ENCODE data around the gene PTX4.
"Not testable (repeated sequence)": the region's sequence is repeated elsewhere in the genome, so short reads cannot be mapped to it uniquely, and the experiment has no call there.

Gene PTX4

GRCh38 chr16:1439699-1440074 is 49.1 kb downstream of the PTX4 start:
- not testable (repeated sequence) for DNase-seq

- DNase-seq = no peak
These were observed 49.6 kb downstream of the PTX4 start for GRCh38 chr16:1439058-1439698.

- DNase-seq = no peak
These were observed 50.3 kb downstream of the PTX4 start for GRCh38 chr16:1438229-1439057.

- DNase-seq = no peak
These were observed 51.1 kb downstream of the PTX4 start for GRCh38 chr16:1437606-1438005.

GRCh38 chr16:1436731-1437355 is 51.9 kb downstream of the PTX4 start:
- DNase-seq = no peak

- no peak for DNase-seq
These were observed 52.6 kb downstream of the PTX4 start for GRCh38 chr16:1435921-1436697.
